B cell (primary cell): ENCODE measurements around the gene ADAR. TPM values are rescaled to one million over a fixed set of nuclear protein-coding genes. Genes with fewer than 3 reads are reported as not detected.
A peak's percentile ranks its signal among the peaks of the same experiment; 100 is the strongest.

Experiments
- ATAC-seq: fragments of 200-7000 bp; cut with Tn5 transposase; one replicate; pipeline ENCODE4 v1.10.0; 2021; ENCODE audit warnings: low read depth, mild to moderate bottlenecking, moderate number of reproducible peaks, moderate library complexity
- CTCF ChIA-PET: fragments of 350-600 bp; sonication (Branson Sonifier 250); formaldehyde crosslinking; loops from one replicate; lab custom pipeline; 2021; ENCODE audit warnings: antibody characterized with exemption, inconsistent platforms; lab: Charles Lee
- POLR2A ChIA-PET: fragments of 350-600 bp; sonication (Branson Sonifier 250); formaldehyde crosslinking; loops from one replicate; lab custom pipeline; 2021; ENCODE audit warnings: antibody characterized with exemption; lab: Charles Lee
- DNase-seq: peaks from one replicate; pipeline ENCODE4 v3.0.0; 2013
- H2AFZ ChIP-seq: 2 replicates; pipeline ENCODE4 v1.6.1; 2012; ENCODE audit warnings: mild to moderate bottlenecking, low read depth, low read length; ENCODE audit not compliant: insufficient read depth, poor library complexity, severe bottlenecking
- H3K27ac ChIP-seq, 2 donors: 1 replicate in 1 of 2; 2 replicates in 1 of 2; pipeline ENCODE4 v1.5.1; 2012 to 2013; ENCODE audit warnings: low read length in 2 of 2, mild to moderate bottlenecking in 2 of 2, moderate library complexity in 1 of 2
- H3K27me3 ChIP-seq, 4 experiments: fragments of 200-600 bp in 1 of 4; sonication (generic) in 1 of 4; replicated peaks in 1 of 4; 1 replicate in 2 of 4; 2 replicates in 2 of 4; pipeline versions ENCODE4 v1.6.1 to v1.7.0; 2013 to 2016; ENCODE audit warnings: low read length in 3 of 4, mild to moderate bottlenecking in 2 of 4, mixed read lengths in 1 of 4, moderate library complexity in 1 of 4; ENCODE audit not compliant: insufficient read depth in 4 of 4, control insufficient read depth in 3 of 4; ENCODE audit errors: control extremely low read depth in 1 of 4
- H3K36me3 ChIP-seq, 2 experiments: replicated peaks in 1 of 2; 1 replicate in 1 of 2; 2 replicates in 1 of 2; pipeline versions ENCODE4 v1.6.1 to v1.7.1; 2013; ENCODE audit warnings: low read length in 1 of 2; ENCODE audit not compliant: insufficient read depth in 2 of 2, control insufficient read depth in 1 of 2; ENCODE audit errors: control extremely low read depth in 1 of 2, extremely low read depth in 1 of 2
- H3K4me1 ChIP-seq, 2 donors: fragments of 200-600 bp in 1 of 2; sonication (generic) in 1 of 2; 1 replicate in 1 of 2; 2 replicates in 1 of 2; pipeline versions ENCODE4 v1.5.1 to v1.6.1; 2013 to 2017; ENCODE audit warnings: low read length in 2 of 2; ENCODE audit not compliant: control insufficient read depth in 2 of 2, insufficient read depth in 2 of 2
- H3K4me2 ChIP-seq: replicated peaks from 2 replicates; pipeline ENCODE3; 2012; ENCODE audit warnings: mild to moderate bottlenecking, low read depth, low read length; ENCODE audit not compliant: poor library complexity, severe bottlenecking
- H3K4me3 ChIP-seq, 5 experiments: fragments of 200-600 bp in 1 of 5; sonication (generic) in 1 of 5; 1 replicate in 3 of 5; 2 replicates in 2 of 5; pipeline versions ENCODE4 v1.5.1 to v1.7.0; 2011 to 2016; ENCODE audit warnings: low read length in 4 of 5, mild to moderate bottlenecking in 4 of 5, low read depth in 2 of 5, control low read depth in 1 of 5, moderate library complexity in 1 of 5; ENCODE audit not compliant: insufficient read depth in 1 of 5; ENCODE audit errors: control extremely low read depth in 1 of 5, extremely low read depth in 1 of 5
- H3K79me2 ChIP-seq: fragments of 200-600 bp; sonication (generic); one replicate; pipeline ENCODE4 v1.6.0; 2016; ENCODE audit warnings: low read length; ENCODE audit not compliant: control insufficient read depth, insufficient read depth
- H3K9ac ChIP-seq: fragments of 200-600 bp; sonication (generic); 2 replicates; pipeline ENCODE4 v1.6.1; 2017; ENCODE audit warnings: mild to moderate bottlenecking, low read length, moderate library complexity
- H3K9me3 ChIP-seq, 3 donors: one replicate each; pipeline versions ENCODE4 v1.6.1 to v1.7.1; 2013; ENCODE audit warnings: low read length in 2 of 3; ENCODE audit not compliant: control insufficient read depth in 2 of 3, insufficient read depth in 1 of 3; ENCODE audit errors: control extremely low read depth in 1 of 3
- H4K20me1 ChIP-seq: 2 replicates; pipeline ENCODE4 v1.6.0; 2012; ENCODE audit warnings: mild to moderate bottlenecking, low read length; ENCODE audit not compliant: insufficient read depth, control insufficient read depth, poor library complexity, severe bottlenecking
- H3K27ac Mint-ChIP-seq: one replicate; pipeline ENCODE4 v1.8.0; 2021; ENCODE audit warnings: mixed read lengths
- H3K27me3 Mint-ChIP-seq: one replicate; pipeline ENCODE4 v1.8.0; 2021; ENCODE audit warnings: mixed read lengths
- H3K4me1 Mint-ChIP-seq: one replicate; pipeline ENCODE4 v1.8.0; 2021; ENCODE audit warnings: mixed read lengths
- H3K4me3 Mint-ChIP-seq: one replicate; pipeline ENCODE4 v1.8.0; 2021; ENCODE audit warnings: mixed read lengths
- H3K9me3 Mint-ChIP-seq: one replicate; pipeline ENCODE4 v1.8.0; 2022; ENCODE audit warnings: mixed read lengths; ENCODE audit not compliant: insufficient read depth
- EZH2 ChIP-seq: IDR thresholded peaks from 2 replicates; pipeline ENCODE4 v1.6.1; 2012; ENCODE audit warnings: borderline replicate concordance, low read depth, mild to moderate bottlenecking, moderate library complexity, low read length; ENCODE audit not compliant: insufficient read depth, poor library complexity, severe bottlenecking
- whole genome bisulfite sequencing: methylation state at CpG from one replicate; pipeline ENCODE4 v1.1.5; 2013; ENCODE audit warnings: missing lambda C conversion rate; ENCODE audit not compliant: insufficient coverage; 5-methylcytosine and 5-hydroxymethylcytosine counted together
- intact Hi-C: fragments of 100-400 bp; cut with micrococcal nuclease; formaldehyde crosslinking; loops from one replicate; pipeline ENCODE4 v1.10.0; 2022
- polyA plus RNA-seq: library from polyadenylated mRNA; depleted of rRNA; stranded (reverse); fragments of >200 nt; gene quantifications from 2 replicates; pipeline ENCODE4 v1.2.3, GENCODE V29; 2012
- total RNA-seq, 2 donors: library from RNA; stranded (reverse); fragments of 120-200 nt in 1 of 2; gene quantifications; 1 replicate in 1 of 2; 2 replicates in 1 of 2; pipeline versions ENCODE4 v1.2.3 to v1.2.4, GENCODE V29; 2013 to 2022
- TF ChIP-seq, protein P1 (sequence below): fragments of 200-600 bp; IDR thresholded peaks from one replicate; pipeline ENCODE4 v1.8.0; 2022; ENCODE audit warnings: antibody characterized with exemption, mild to moderate bottlenecking

ADAR gene
- total and polyA plus RNA-seq, 2 donors (not counting 1 experiment from before 2014, with no cell fraction given): 64.9 to 241 TPM

DNA sequence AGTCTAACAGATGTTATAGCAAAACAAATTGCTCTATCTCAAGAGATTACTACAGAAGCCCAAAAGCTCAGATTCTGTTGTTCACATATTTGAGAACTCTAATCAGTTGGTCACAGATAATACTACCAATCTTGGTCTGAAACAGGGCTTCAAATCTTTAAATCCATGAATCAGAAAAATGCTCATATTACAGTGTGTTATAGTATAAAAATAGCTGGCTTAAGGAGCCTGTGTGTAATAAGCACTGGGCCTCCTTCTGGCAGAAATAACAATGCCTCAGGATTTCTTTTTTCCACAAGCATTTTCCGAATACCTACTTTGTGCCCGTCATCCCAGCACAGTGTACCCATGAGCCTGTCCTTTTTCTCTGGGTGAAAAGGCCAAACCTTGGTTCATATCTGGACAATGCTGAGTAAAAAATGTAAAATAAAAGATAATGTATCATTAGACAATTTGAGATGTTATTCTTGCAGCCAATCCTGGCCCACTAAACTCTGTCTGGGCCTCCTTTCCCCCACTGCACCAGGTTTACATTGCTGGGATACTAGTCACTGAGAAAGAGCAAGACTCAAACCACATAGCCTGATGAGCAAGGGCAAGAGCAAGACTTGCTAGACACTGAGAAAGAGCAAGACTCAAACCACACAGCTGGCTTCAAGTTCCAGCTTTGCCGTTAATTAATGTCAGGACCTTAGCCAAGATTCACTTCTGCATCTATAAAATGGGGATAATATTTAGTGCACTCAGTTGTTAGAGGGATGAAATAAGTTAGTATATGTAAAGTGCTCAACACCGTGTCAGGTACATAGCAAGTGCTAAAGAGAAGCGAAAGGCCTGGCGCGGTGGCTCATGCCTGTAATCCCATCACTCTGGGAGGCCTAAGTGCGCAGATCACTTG lies 17.0 kb upstream of the ADAR start:
- peak overlapping the region; percentile 37 for H3K4me3 Mint-ChIP-seq
- H3K4me1 Mint-ChIP-seq: peaks cover 43% of the 10 kb centered on the region
- no peak overlapping the region for H3K4me2 ChIP-seq
- ATAC-seq: no peak
- H4K20me1 ChIP-seq: peaks cover 27% of the 10 kb centered on the region
- intact Hi-C loops: loop anchor here (5.0 kb wide), 1 partner anchor 703 kb away; the partner anchor contains the start of gene GATAD2B
- peaks cover 8 to 12% of the 10 kb centered on the region in 2 donors for H3K4me1 ChIP-seq
- H3K36me3 ChIP-seq: peaks cover 1 to 4% of the 10 kb centered on the region in 2 experiments
- CTCF ChIA-PET: interaction anchor here (1.1 to 2.6 kb wide), 3 partner anchors 65 to 135 kb away, joined by 3 to 7 read pairs (median 6); no protein-coding TSS in a partner anchor
- WGBS: 96% methylated on average over 8 of the region's 8 CpGs
- no peak for DNase-seq
- POLR2A ChIA-PET: interaction anchor here (0.7 kb wide), 1 partner anchor 392 kb away, joined by 3 read pairs; no protein-coding TSS in a partner anchor
- peaks cover 0 to under 1% (median 0%) of the 10 kb centered on the region in 3 donors for H3K9me3 ChIP-seq
- no peak for TF ChIP-seq EZH2
- TF ChIP-seq, protein P1, sequence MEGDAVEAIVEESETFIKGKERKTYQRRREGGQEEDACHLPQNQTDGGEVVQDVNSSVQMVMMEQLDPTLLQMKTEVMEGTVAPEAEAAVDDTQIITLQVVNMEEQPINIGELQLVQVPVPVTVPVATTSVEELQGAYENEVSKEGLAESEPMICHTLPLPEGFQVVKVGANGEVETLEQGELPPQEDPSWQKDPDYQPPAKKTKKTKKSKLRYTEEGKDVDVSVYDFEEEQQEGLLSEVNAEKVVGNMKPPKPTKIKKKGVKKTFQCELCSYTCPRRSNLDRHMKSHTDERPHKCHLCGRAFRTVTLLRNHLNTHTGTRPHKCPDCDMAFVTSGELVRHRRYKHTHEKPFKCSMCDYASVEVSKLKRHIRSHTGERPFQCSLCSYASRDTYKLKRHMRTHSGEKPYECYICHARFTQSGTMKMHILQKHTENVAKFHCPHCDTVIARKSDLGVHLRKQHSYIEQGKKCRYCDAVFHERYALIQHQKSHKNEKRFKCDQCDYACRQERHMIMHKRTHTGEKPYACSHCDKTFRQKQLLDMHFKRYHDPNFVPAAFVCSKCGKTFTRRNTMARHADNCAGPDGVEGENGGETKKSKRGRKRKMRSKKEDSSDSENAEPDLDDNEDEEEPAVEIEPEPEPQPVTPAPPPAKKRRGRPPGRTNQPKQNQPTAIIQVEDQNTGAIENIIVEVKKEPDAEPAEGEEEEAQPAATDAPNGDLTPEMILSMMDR: no peak
- no peak overlapping the region for H2AFZ ChIP-seq
- peaks cover 3% of the 10 kb centered on the region for H3K9me3 Mint-ChIP-seq
- H3K27ac Mint-ChIP-seq: no peak overlapping the region
- H3K27ac ChIP-seq: no peak overlapping the region
- H3K27me3 Mint-ChIP-seq: no peaks in the 10 kb centered on the region
- H3K4me3 ChIP-seq: no peak overlapping the region
- H3K9ac ChIP-seq: no peak overlapping the region
- H3K27me3 ChIP-seq: no peaks in the 10 kb centered on the region
- peaks cover 76% of the 10 kb centered on the region for H3K79me2 ChIP-seq

GRCh38 chr1:154623358-154623757 lies 15.4 kb upstream of the ADAR start:
- no peaks in the 10 kb centered on the region for H3K9me3 ChIP-seq
- ChIA-PET POLR2A (no interaction called here), CTCF (interaction anchor here (1.8 kb wide), 1 partner anchor 63 kb away, joined by 6 read pairs; no protein-coding TSS in a partner anchor)
- H3K36me3 ChIP-seq: peaks cover 1 to 4% of the 10 kb centered on the region in 2 experiments
- peaks cover 8 to 12% of the 10 kb centered on the region in 2 donors for H3K4me1 ChIP-seq
- no peak for TF ChIP-seq EZH2
- TF ChIP-seq, protein P1: no peak
- H3K27ac Mint-ChIP-seq: no peak overlapping the region
- peaks cover 27% of the 10 kb centered on the region for H4K20me1 ChIP-seq
- intact Hi-C loops: no loop called here
- H3K27ac ChIP-seq: no peak overlapping the region
- H3K4me3 Mint-ChIP-seq: no peak overlapping the region
- H3K27me3 ChIP-seq: no peaks in the 10 kb centered on the region
- no peak overlapping the region for H3K9ac ChIP-seq
- 88% methylated on average over 1 of the region's 3 CpGs for WGBS
- H3K4me2 ChIP-seq: no peak overlapping the region
- H3K4me1 Mint-ChIP-seq: peaks cover 50% of the 10 kb centered on the region
- peaks cover 92% of the 10 kb centered on the region for H3K79me2 ChIP-seq
- ATAC-seq: no peak
- DNase-seq: no peak
- no peak overlapping the region for H2AFZ ChIP-seq
- H3K4me3 ChIP-seq: no peak overlapping the region
- no peaks in the 10 kb centered on the region for H3K27me3 Mint-ChIP-seq
- no peaks in the 10 kb centered on the region for H3K9me3 Mint-ChIP-seq
